Neural cell (in vitro differentiated cells): ENCODE data around the gene SYNPO2. TPM values are rescaled to one million over a fixed set of nuclear protein-coding genes. Genes with fewer than 3 reads are reported as not detected.

Source experiments
- H2AFZ ChIP-seq: fragments of 200-600, 300-800 bp; sonication (generic), shearing (Covaris generic); 2 replicates; pipeline ENCODE4 v1.6.0; 2014; ENCODE audit warnings: low read depth, mild to moderate bottlenecking, antibody characterized with exemption, low read length, moderate library complexity
- H3F3A ChIP-seq: fragments of 200-600 bp; shearing (Covaris generic); 2 replicates; pipeline ENCODE4 v1.6.1; 2016; ENCODE audit warnings: mild to moderate bottlenecking, moderate library complexity, mixed read lengths, antibody characterized with exemption, low read length; ENCODE audit not compliant: insufficient read depth, poor library complexity, severe bottlenecking
- H3K27ac ChIP-seq: fragments of 200-600, 300-800 bp; sonication (generic), shearing (Covaris generic); 2 replicates; pipeline ENCODE4 v1.5.1; 2014; ENCODE audit warnings: mild to moderate bottlenecking, low read length, moderate library complexity
- H3K27me3 ChIP-seq: fragments of 300-800, 200-600 bp; sonication (generic), shearing (Covaris generic); 2 replicates; pipeline ENCODE4 v1.6.0; 2014; ENCODE audit warnings: mild to moderate bottlenecking, low read depth, low read length, moderate library complexity; ENCODE audit not compliant: insufficient read depth
- H3K36me3 ChIP-seq: fragments of 300-800, 200-600 bp; sonication (generic), shearing (Covaris generic); 2 replicates; pipeline ENCODE4 v1.5.1; 2014; ENCODE audit warnings: mild to moderate bottlenecking, antibody characterized with exemption, low read length, moderate library complexity; ENCODE audit not compliant: insufficient read depth
- H3K4me2 ChIP-seq: fragments of 300-800, 200-600 bp; sonication (generic), shearing (Covaris generic); 2 replicates; pipeline ENCODE4 v1.6.0; 2014; ENCODE audit warnings: mild to moderate bottlenecking, low read length
- H3K4me3 ChIP-seq: fragments of 300-800, 200-600 bp; sonication (generic), shearing (Covaris generic); 2 replicates; pipeline ENCODE4 v1.5.1; 2014; ENCODE audit warnings: mild to moderate bottlenecking, low read length, moderate library complexity
- H3K79me2 ChIP-seq: fragments of 200-600 bp; shearing (Covaris generic); replicated peaks from 2 replicates; pipeline ENCODE4 v1.6.0; 2014; ENCODE audit warnings: mild to moderate bottlenecking, low read length, moderate library complexity; ENCODE audit not compliant: insufficient read depth
- H3K9ac ChIP-seq: fragments of 300-800, 200-600 bp; sonication (generic), shearing (Covaris generic); 2 replicates; pipeline ENCODE4 v1.6.1; 2016; ENCODE audit warnings: mild to moderate bottlenecking, low read length, mixed read lengths
- H3K9me2 ChIP-seq: fragments of 200-600 bp; shearing (Covaris generic); 2 replicates; pipeline ENCODE4 v1.6.1; 2016; ENCODE audit warnings: mild to moderate bottlenecking, low read length, mixed read lengths; ENCODE audit not compliant: insufficient read depth
- H3K9me3 ChIP-seq: fragments of 200-600, 300-800 bp; sonication (generic), shearing (Covaris generic); 2 replicates; pipeline ENCODE4 v1.6.1; 2016; ENCODE audit warnings: mild to moderate bottlenecking, mixed run types, low read length, moderate library complexity, mixed read lengths
- H4K20me1 ChIP-seq: fragments of 200-600 bp; shearing (Covaris generic); 2 replicates; pipeline ENCODE4 v1.6.1; 2016; ENCODE audit warnings: mild to moderate bottlenecking, mixed run types; ENCODE audit not compliant: insufficient read depth
- CTCF ChIP-seq: fragments of 450-650 bp; IDR thresholded peaks from 2 replicates; pipeline ENCODE4 v1.5.1; 2014; ENCODE audit warnings: antibody characterized with exemption, mild to moderate bottlenecking, moderate library complexity; ENCODE audit not compliant: poor library complexity, severe bottlenecking
- EP300 ChIP-seq: fragments of 450-650 bp; conservative IDR thresholded peaks from 2 replicates; pipeline ENCODE4 v1.6.1; 2014; ENCODE audit warnings: antibody characterized with exemption, mild to moderate bottlenecking, moderate library complexity; ENCODE audit not compliant: poor library complexity, severe bottlenecking
- EZH2 ChIP-seq: fragments of 200-600, 300-800 bp; shearing (Covaris generic), sonication (generic); IDR thresholded peaks from 2 replicates; pipeline ENCODE4 v1.6.1; 2014; ENCODE audit warnings: antibody characterized with exemption, low read length, borderline replicate concordance, mild to moderate bottlenecking; ENCODE audit not compliant: insufficient read depth, poor library complexity, severe bottlenecking
- MXI1 ChIP-seq: fragments of 450-650 bp; conservative IDR thresholded peaks from 2 replicates; pipeline ENCODE4 v1.6.1; 2014; ENCODE audit warnings: antibody characterized with exemption, mild to moderate bottlenecking; ENCODE audit not compliant: poor library complexity, severe bottlenecking
- POLR2AphosphoS5 ChIP-seq: IDR thresholded peaks from 2 replicates; pipeline ENCODE4 v1.6.1; 2012
- RAD21 ChIP-seq: fragments of 450-650 bp; conservative IDR thresholded peaks from 2 replicates; pipeline ENCODE4 v1.6.1; 2014; ENCODE audit warnings: antibody characterized with exemption, mild to moderate bottlenecking, moderate library complexity
- REST ChIP-seq: IDR thresholded peaks from 2 replicates; pipeline ENCODE4 v1.6.1; 2012; ENCODE audit warnings: borderline replicate concordance
- SMC3 ChIP-seq: fragments of 450-650 bp; conservative IDR thresholded peaks from 2 replicates; pipeline ENCODE4 v1.6.1; 2014; ENCODE audit warnings: antibody characterized with exemption, mild to moderate bottlenecking, moderate library complexity; ENCODE audit not compliant: poor library complexity
- TAF1 ChIP-seq: IDR thresholded peaks from 2 replicates; pipeline ENCODE4 v1.6.1; 2012; ENCODE audit warnings: low read depth
- polyA plus RNA-seq: library from polyadenylated mRNA; depleted of rRNA; stranded (reverse); fragments of >200 nt; gene quantifications from 2 replicates; pipeline ENCODE4 v1.2.3, GENCODE V29; 2014

Gene SYNPO2
- polyA plus RNA-seq, 1 donor from 2014 or later: 0.14 TPM

- Histone ChIP-seq H3K79me2 (no peaks in the 10 kb centered on the region), H2AFZ (no peak overlapping the region), H3K9ac (no peak overlapping the region), H3K27me3 (no peaks in the 10 kb centered on the region), H3K4me3 (no peak overlapping the region), H3K36me3 (no peaks in the 10 kb centered on the region), H3K9me3 (no peaks in the 10 kb centered on the region), H3F3A (no peaks in the 10 kb centered on the region), H3K9me2 (no peaks in the 10 kb centered on the region), H3K27ac (no peak overlapping the region), H3K4me2 (no peak overlapping the region), H4K20me1 (no peaks in the 10 kb centered on the region)
- TF ChIP-seq TAF1 (no peak), CTCF (no peak), SMC3 (no peak), REST (no peak), EP300 (no peak), EZH2 (no peak), MXI1 (no peak), POLR2AphosphoS5 (no peak)
Observed at GRCh38 chr4:118931786-118932185, 43.1 kb downstream of the SYNPO2 start.

GRCh38 chr4:118935819-118936218 lies 47.2 kb downstream of the SYNPO2 start:
- Histone ChIP-seq H3F3A (no peaks in the 10 kb centered on the region), H3K4me2 (no peak overlapping the region), H3K9me2 (no peaks in the 10 kb centered on the region), H3K9me3 (no peaks in the 10 kb centered on the region), H3K79me2 (no peaks in the 10 kb centered on the region), H3K4me3 (no peak overlapping the region), H3K27ac (no peak overlapping the region), H4K20me1 (no peaks in the 10 kb centered on the region), H2AFZ (no peak overlapping the region), H3K27me3 (no peaks in the 10 kb centered on the region), H3K36me3 (no peaks in the 10 kb centered on the region), H3K9ac (no peak overlapping the region)
- TF ChIP-seq RAD21 (no peak), TAF1 (no peak), SMC3 (no peak), POLR2AphosphoS5 (no peak), CTCF (no peak), REST (no peak), EP300 (no peak), EZH2 (no peak)
